Heart left ventricle (tissue), 16 donors: Measurements from ENCODE around the gene TMIGD2. TPM values are rescaled to one million over a fixed set of nuclear protein-coding genes. Genes with fewer than 3 reads are reported as not detected.
"Not testable (repeated sequence)": the region's sequence is repeated elsewhere in the genome, so short reads cannot be mapped to it uniquely, and the experiment has no call there.

Experiments
- ATAC-seq, 4 donors: fragments of 200-7000 bp; cut with Tn5 transposase; one replicate each; pipeline ENCODE4 v1.9.1; 2020 to 2022; ENCODE audit warnings: moderate library complexity in 4 of 4, mild to moderate bottlenecking in 3 of 4, moderate number of reproducible peaks in 1 of 4
- DNase-seq, 5 donors: peaks; one replicate each; pipeline ENCODE4 v3.0.0-alpha.2; 2020
- H3K27ac ChIP-seq, 12 donors: fragments of 200-600 bp; sonication (generic) in 4 of 12; one replicate each; pipeline versions ENCODE4 v1.5.0 to v1.8.0; 2016 to 2022; ENCODE audit warnings: mild to moderate bottlenecking in 2 of 12
- H3K27me3 ChIP-seq, 9 donors: fragments of 200-600 bp; sonication (generic) in 2 of 9; one replicate each; pipeline versions ENCODE4 v1.5.1 to v1.8.0; 2016 to 2022; ENCODE audit warnings: mild to moderate bottlenecking in 3 of 9
- H3K36me3 ChIP-seq, 9 donors: fragments of 200-600 bp; sonication (generic) in 2 of 9; one replicate each; pipeline versions ENCODE4 v1.5.0 to v1.8.0; 2018 to 2022; ENCODE audit warnings: mild to moderate bottlenecking in 2 of 9
- H3K4me1 ChIP-seq, 12 donors: fragments of 200-600 bp; sonication (generic) in 4 of 12; one replicate each; pipeline versions ENCODE4 v1.5.0 to v1.8.0; 2016 to 2022; ENCODE audit warnings: mild to moderate bottlenecking in 3 of 12
- H3K4me3 ChIP-seq, 12 donors: fragments of 200-600 bp; sonication (generic) in 4 of 12; one replicate each; pipeline versions ENCODE4 v1.5.0 to v1.8.0; 2017 to 2022; ENCODE audit warnings: mild to moderate bottlenecking in 9 of 12, moderate library complexity in 4 of 12
- H3K9me3 ChIP-seq, 12 donors: fragments of 200-600 bp; sonication (generic) in 4 of 12; one replicate each; pipeline versions ENCODE4 v1.5.0 to v1.8.0; 2016 to 2022; ENCODE audit warnings: mild to moderate bottlenecking in 1 of 12
- POLR2A ChIP-seq, 2 donors: fragments of 450-650 bp; IDR thresholded peaks; one replicate each; pipeline ENCODE4 v1.6.1; 2017; ENCODE audit warnings: antibody characterized with exemption in 2 of 2, mild to moderate bottlenecking in 2 of 2, moderate library complexity in 2 of 2
- WGBS, 4 donors: extraction: QIAGEN DNeasy Blood & Tissue Kit in 2 of 4; methylation state at CpG; one replicate each; pipeline versions ENCODE4 v1.1.5 to v1.1.7; 2013 to 2018; 5-methylcytosine and 5-hydroxymethylcytosine counted together
- intact Hi-C, 10 donors: fragments of 100-400 bp; cut with DNase I; formaldehyde crosslinking; loops; one replicate each; pipeline versions ENCODE4 v1.11.1 to v1.14.2; 2022
- polyA plus RNA-seq, 2 donors: library from polyadenylated mRNA; stranded (reverse); fragments of 200-250 nt; gene quantifications; one replicate each; pipeline ENCODE4 v1.2.3, GENCODE V29; 2013
- total RNA-seq, 9 donors: library from RNA; depleted of rRNA in 2 of 9; stranded (reverse); fragments of >200 nt in 2 of 9; fragmentation: NEBNext Ultra II Directional in 3 of 9; extraction: Animal tissue kit (Norgen Biotek cat#: 25700) in 3 of 9; gene quantifications; one replicate each; pipeline versions ENCODE4 v1.1.0 to v1.2.4, GENCODE V29; 2016 to 2023
- TF ChIP-seq, protein P1 (sequence below), 12 donors: fragments of 200-600 bp; sonication (generic) in 4 of 12; IDR thresholded peaks; one replicate each; pipeline versions ENCODE4 v1.5.0 to v1.8.0; 2018 to 2022; ENCODE audit warnings: antibody characterized with exemption in 12 of 12, mild to moderate bottlenecking in 5 of 12
- donor health status: ischemic (EF 13 %, LVEDD 7.1; RV severe dilation, severe dysfunction).
- donor health status: healthy with polysubstance abuse.
- donor health status: DM: no; HTN: yes; CAD: no.
- donor health status: DM: no; HTN: no; CAD: no.
- donor health status: ischemic (EF 25% LVEDD 6.9; RV normal size, moderate dysfunction).
- donor health status: ischemic (EF 25% LVEDD 5.7; RV mildly dilated, moderate dysfunction).
- donor health status: healthy.
- donor health status: DM: yes; HTN: yes; CAD: no.
- donor health status: ischemic (EF 35%, LVEDD 5.7; RV mildly dilated, moderate dysfunction).
- donor health status: nonischemic (EF 11% LVEDD 7.7; RV severe dilation, severe dysfunction).
- donor health status: DM: yes; HTN: yes; CAD: no.
- donor health status: PGD.
- donor health status: ischemic (EF 29% LVEDD 5.4; RV normal size, mild dysfunction).
- donor health status: nonischemic (EF 23%, LVEDD 6.1; RV moderate dilation, normal function).

Gene TMIGD2
- total and polyA plus RNA-seq, 11 donors = 0.06 to 0.67 (median 0.25) TPM; not detected in 7

DNA sequence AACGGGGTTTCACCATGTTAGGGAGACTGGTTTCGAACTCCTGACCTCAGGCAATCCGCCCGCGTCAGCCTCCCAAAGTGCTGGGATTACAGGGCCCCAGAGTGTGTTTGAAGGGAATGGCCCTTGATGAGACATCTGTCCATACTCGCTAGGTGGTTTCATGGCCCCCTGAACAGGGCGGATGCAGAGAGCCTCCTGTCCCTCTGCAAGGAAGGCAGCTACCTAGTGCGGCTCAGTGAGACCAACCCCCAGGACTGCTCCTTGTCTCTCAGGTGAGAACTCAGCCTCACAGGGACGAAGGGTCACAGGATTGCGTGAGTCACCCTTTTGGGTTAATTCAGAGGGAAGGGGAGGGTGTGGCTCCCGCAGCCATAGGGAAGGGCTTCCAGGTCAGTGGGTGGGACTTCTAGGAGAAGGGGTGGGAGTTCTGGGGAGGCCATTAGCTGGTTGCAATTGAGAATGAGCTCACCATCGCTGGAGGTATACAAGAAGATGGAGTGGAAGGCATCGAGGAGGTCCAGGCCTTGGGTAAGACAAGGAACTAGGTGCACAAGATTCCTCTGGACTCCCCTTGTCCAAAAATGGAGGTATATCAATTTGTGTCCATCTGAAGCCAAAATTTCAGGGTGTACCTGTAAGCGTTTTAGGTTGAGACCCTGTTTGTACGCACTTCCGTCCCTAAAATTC is 14.0 kb downstream of the TMIGD2 start:
- H3K27ac ChIP-seq = no peak overlapping the region
- no peak overlapping the region for H3K4me3 ChIP-seq
- DNase-seq (no peak), ATAC-seq (no peak)
- no peaks in the 10 kb centered on the region for H3K36me3 ChIP-seq
- H3K9me3 ChIP-seq = no peaks in the 10 kb centered on the region
- no peaks in the 10 kb centered on the region for H3K4me1 ChIP-seq
- TF ChIP-seq, protein P1, sequence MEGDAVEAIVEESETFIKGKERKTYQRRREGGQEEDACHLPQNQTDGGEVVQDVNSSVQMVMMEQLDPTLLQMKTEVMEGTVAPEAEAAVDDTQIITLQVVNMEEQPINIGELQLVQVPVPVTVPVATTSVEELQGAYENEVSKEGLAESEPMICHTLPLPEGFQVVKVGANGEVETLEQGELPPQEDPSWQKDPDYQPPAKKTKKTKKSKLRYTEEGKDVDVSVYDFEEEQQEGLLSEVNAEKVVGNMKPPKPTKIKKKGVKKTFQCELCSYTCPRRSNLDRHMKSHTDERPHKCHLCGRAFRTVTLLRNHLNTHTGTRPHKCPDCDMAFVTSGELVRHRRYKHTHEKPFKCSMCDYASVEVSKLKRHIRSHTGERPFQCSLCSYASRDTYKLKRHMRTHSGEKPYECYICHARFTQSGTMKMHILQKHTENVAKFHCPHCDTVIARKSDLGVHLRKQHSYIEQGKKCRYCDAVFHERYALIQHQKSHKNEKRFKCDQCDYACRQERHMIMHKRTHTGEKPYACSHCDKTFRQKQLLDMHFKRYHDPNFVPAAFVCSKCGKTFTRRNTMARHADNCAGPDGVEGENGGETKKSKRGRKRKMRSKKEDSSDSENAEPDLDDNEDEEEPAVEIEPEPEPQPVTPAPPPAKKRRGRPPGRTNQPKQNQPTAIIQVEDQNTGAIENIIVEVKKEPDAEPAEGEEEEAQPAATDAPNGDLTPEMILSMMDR (IDR thresholded peaks at IDR 0.05) = no peak
- TF ChIP-seq POLR2A (IDR thresholded peaks at IDR 0.05) = no peak
- H3K27me3 ChIP-seq = peaks cover 0 to 20% (median 0%) of the 10 kb centered on the region in 9 donors
- WGBS, 4 donors = 79 to 88% (median 84%) methylated on average over 16 of the region's 16 CpGs
- intact Hi-C loops = no loop called here

DNA sequence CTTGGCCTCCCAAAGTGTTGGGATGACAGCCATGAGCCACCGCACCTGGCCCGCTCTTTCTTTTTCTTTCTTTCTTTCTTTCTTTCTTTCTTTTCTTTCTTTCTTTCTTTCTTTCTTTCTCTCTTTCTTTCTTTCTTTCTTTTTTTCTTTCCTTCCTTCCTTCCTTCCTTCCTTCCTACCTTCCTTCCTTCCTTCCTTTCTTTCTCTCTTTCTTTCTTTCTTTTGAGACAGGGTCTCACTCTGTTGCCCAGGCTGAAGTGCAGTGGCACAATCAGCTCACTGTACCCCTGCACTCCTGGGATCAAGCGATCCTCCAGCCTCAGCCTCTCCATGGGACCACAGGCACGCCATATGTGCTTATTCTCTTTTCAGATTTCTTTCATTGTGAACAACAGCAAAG is 16.0 kb downstream of the TMIGD2 start:
- DNase-seq, H3K9me3 ChIP-seq, H3K4me1 ChIP-seq, ATAC-seq, intact Hi-C loops, H3K4me3 ChIP-seq, H3K36me3 ChIP-seq, H3K27ac ChIP-seq: not testable (repeated sequence)
- 81 to 92% (median 87%) methylated on average over 4 of the region's 4 CpGs for WGBS, 4 donors
- peaks cover 0 to 41% (median 9%) of the 10 kb centered on the region in 9 donors for H3K27me3 ChIP-seq

DNA sequence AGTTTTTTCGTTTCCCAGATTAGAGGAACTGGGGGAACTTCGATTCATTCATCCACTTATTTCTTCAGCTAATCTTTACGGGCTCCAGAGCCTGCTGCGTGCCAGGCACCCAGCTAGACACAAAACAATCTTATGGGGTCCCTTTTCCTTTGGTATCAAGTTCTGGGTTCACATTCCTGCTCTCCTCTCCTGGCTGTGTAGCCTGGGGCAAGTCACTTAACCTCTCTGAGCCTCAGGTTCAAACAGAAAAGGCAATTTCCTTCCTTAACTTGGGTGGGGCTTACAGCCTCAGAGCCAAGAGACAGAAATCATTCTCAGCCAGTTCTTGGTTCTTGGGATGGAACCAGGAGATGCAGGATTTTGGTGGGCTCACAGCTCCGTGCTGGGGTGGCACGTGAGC is 17.2 kb downstream of the TMIGD2 start:
- Histone ChIP-seq H3K27me3 (peaks cover 3 to 46% (median 19%) of the 10 kb centered on the region in 9 donors), H3K4me3 (no peak overlapping the region), H3K4me1 (peaks cover 0 to 3% (median 0%) of the 10 kb centered on the region in 12 donors), H3K9me3 (no peaks in the 10 kb centered on the region), H3K36me3 (no peaks in the 10 kb centered on the region), H3K27ac (no peak overlapping the region)
- intact Hi-C loops = no loop called here
- 71 to 81% (median 78%) methylated on average over 5 to 6 of the region's 6 CpGs for whole genome bisulfite sequencing, 4 donors
- DNase-seq = no peak
- ATAC-seq = no peak
- no peak for TF ChIP-seq POLR2A (IDR thresholded peaks at IDR 0.05)
- TF ChIP-seq, protein P1 (IDR thresholded peaks at IDR 0.05) = no peak

DNA sequence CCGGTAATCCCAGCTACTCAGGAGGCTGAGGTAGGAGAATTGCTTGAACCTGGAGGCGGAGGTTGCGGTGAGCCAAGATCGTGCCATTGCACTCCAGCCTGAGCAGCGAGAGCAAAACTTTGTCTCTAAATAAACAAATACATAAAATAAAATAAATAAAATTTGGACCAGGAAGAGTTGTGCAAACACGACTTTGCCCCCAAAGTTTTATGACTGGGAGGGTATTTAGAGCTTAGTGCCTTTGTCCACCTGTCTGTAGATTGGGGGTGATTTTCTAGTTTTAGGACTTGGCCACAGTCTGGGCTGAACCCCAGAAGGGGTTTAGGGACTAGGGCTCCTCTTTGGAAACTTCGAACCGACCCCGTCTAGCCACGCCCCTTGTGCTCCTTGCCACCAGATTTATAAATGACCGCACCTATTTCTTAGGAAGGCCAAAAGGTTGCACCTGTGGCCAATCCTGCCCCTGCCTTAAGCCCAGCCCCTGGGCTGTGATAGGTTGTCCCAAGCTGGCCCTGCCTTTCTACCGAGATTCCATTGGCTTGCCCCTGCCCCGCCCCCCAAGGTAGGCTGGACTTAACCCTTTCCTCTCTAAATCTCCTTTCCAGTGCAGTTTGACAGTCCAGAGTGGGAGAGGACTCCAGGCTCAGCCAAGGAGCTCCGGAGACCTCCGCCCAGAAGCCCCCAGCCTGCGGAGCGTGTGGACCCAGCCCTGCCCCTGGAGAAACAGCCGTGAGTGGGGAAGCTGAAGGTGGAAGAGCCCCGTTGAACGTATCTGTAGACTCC is 17.8 kb downstream of the TMIGD2 start:
- Histone ChIP-seq H3K4me1 (peaks cover 0 to 9% (median 5%) of the 10 kb centered on the region in 12 donors), H3K36me3 (no peaks in the 10 kb centered on the region), H3K27ac (no peak overlapping the region), H3K27me3 (peaks cover 10 to 52% (median 25%) of the 10 kb centered on the region in 9 donors), H3K9me3 (no peaks in the 10 kb centered on the region), H3K4me3 (no peak overlapping the region)
- 45 to 57% (median 54%) methylated on average over 16 to 20 of the region's 20 CpGs for WGBS, 4 donors
- no peak for DNase-seq
- no peak for ATAC-seq
- TF ChIP-seq POLR2A (IDR thresholded peaks at IDR 0.05) = no peak
- TF ChIP-seq, protein P1 (IDR thresholded peaks at IDR 0.05) = no peak
- intact Hi-C loops = no loop called here
